Measurements from ENCODE around the gene EPHA10.
"Not testable (repeated sequence)": the region's sequence is repeated elsewhere in the genome, so short reads cannot be mapped to it uniquely, and the experiment has no call there.

- TF ChIP-seq CREB5 (CRISPR knock-in tag; IDR thresholded peaks at IDR 0.05; ENCODE audit: low read depth); ZC3H10 (CRISPR knock-in tag; IDR thresholded peaks at IDR 0.05); CSDC2 (CRISPR knock-in tag; IDR thresholded peaks at IDR 0.05); PPARA (CRISPR knock-in tag; IDR thresholded peaks at IDR 0.05; ENCODE audit: borderline replicate concordance); TCF4 (CRISPR knock-in tag; IDR thresholded peaks at IDR 0.05; ENCODE audit: borderline replicate concordance); TSHZ2 (CRISPR knock-in tag; IDR thresholded peaks at IDR 0.05); OSR1 (CRISPR knock-in tag; IDR thresholded peaks at IDR 0.05); GLIS3 (CRISPR knock-in tag; IDR thresholded peaks at IDR 0.05): not testable (repeated sequence)
Observed at GRCh38 chr1:37684182-37684581, 80.7 kb downstream of the EPHA10 start.
